Measurements from ENCODE around the gene PCLO.

DNA sequence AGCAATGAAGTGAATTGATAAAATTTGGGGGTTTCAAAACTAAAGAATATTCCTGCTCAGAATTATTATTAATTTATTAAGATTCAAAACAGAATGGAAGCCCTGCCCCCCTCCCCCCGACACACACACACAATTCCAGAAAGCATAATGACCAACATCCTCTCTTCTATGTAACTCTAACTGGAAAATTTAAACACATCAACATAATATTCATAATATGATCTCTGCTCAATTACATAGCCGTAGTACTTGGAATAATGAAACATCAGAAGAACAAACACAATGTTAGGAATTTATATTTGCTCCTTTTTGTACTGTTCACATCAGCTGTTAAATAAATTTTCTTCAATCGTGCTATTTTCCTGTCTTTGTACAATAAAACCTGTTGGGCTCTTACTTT, 20.8 kb downstream of the PCLO start:
- TF ChIP-seq POLR2A (IDR thresholded peaks at IDR 0.05) (no peak), POLR2AphosphoS5 (IDR thresholded peaks at IDR 0.05) (no peak)
- TF ChIP-seq, protein P1, sequence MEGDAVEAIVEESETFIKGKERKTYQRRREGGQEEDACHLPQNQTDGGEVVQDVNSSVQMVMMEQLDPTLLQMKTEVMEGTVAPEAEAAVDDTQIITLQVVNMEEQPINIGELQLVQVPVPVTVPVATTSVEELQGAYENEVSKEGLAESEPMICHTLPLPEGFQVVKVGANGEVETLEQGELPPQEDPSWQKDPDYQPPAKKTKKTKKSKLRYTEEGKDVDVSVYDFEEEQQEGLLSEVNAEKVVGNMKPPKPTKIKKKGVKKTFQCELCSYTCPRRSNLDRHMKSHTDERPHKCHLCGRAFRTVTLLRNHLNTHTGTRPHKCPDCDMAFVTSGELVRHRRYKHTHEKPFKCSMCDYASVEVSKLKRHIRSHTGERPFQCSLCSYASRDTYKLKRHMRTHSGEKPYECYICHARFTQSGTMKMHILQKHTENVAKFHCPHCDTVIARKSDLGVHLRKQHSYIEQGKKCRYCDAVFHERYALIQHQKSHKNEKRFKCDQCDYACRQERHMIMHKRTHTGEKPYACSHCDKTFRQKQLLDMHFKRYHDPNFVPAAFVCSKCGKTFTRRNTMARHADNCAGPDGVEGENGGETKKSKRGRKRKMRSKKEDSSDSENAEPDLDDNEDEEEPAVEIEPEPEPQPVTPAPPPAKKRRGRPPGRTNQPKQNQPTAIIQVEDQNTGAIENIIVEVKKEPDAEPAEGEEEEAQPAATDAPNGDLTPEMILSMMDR (IDR thresholded peaks at IDR 0.05): no peak
